Mesenteric fat pad (tissue), 1 donor: ENCODE measurements around the gene ANKRD44. TPM values are rescaled to one million over a fixed set of nuclear protein-coding genes. Genes with fewer than 3 reads are reported as not detected.
A peak's percentile ranks its signal among the peaks of the same experiment; 100 is the strongest.
"Not testable (repeated sequence)": the region's sequence is repeated elsewhere in the genome, so short reads cannot be mapped to it uniquely, and the experiment has no call there.

ENCODE experiments used
- DNase-seq: peaks from one replicate; pipeline ENCODE4 v3.0.0-alpha.2; 2020; ENCODE audit warnings: low spot score
- long read RNA-seq: library from polyadenylated mRNA; unstranded; transcript quantifications from one replicate; pipeline ENCODE4 v2.0.0, GENCODE V29; 2020
- total RNA-seq: library from RNA; stranded (reverse); fragmentation: NEBNext Ultra II Directional; extraction: Animal tissue kit (Norgen Biotek cat#: 25700); gene quantifications from one replicate; pipeline ENCODE4 v1.2.1, GENCODE V29; 2021
- donor health status: DM: yes; HTN: yes; CAD: no.

Gene ANKRD44
- total RNA-seq, result 26.0 TPM
- long read RNA-seq, full-length matches to known transcripts, result 4 of 17 reads
- long read RNA-seq, partial matches to known transcripts, result 7 of 17 reads
- long read RNA-seq, other reads (novel, unspliced or antisense), result 6 of 17 reads

DNA sequence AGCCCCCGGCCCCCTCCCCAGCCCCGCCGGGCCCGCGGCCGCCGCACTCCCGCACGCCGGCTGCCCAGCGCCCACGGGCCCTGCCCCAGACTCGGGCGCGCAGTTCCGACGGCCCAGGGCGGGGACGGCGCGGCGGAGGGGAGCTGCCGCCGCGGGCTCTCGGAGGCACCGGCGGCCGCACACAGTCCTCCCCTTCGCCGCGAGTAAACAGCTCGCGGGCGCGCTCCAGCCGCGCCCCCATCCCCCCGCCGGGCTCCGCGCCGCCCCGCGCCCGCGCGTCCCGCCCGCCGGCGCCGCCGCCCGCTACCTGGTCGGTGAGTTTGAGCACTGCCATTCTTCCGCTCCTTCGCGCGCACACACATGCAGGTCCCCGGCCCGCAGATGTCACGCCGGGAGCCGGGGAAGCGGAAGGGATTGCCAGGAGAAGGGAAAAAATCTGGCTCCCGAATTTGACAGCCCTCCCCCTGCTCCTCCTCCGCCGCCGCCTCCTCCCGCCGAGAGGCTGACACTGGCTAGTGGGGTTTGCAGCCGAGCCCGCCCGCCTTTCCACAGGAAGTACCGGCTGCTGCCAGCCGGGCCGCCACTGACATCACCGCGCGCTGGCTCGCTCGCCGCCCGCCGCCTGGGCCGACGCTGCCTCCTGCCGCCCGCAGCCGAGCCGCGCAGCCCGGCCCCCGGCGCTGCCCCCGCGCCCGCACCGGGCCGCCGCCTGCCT lies at the start of gene ANKRD44:
Gene ANKRD44, minus strand, starts transcription at position 510 of the 715 bp plus-strand sequence. Its CDS starts 176 bp downstream, at position 334.
- peak; percentile 95 for DNase-seq

DNA sequence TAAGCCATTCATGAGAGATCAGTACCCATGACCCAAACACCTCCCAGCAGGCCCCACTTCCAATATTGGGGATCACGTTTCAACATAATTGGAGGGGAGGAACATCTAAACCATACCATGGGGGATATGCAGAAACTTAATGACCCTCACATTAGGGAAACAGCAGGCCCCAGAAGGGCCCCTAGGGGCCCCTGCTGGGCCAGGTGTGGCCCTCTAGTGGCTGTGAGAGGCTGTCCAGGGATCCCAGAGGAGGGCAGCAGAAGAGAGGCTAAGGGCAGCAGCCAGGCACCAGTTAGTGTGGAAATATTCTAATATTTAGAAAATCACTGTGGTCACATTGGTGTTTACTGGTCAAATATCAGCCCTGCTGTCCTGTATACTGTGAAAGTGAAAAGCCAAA lies 49.3 kb upstream of the ANKRD44 start:
- DNase-seq, result no peak

GRCh38 chr2:197358931-197359330 lies 48.4 kb upstream of the ANKRD44 start:
- DNase-seq, result no peak

- no peak for DNase-seq
Measured at GRCh38 chr2:197357986-197358385, 47.4 kb upstream of the ANKRD44 start.

GRCh38 chr2:197356136-197356535 lies 45.6 kb upstream of the ANKRD44 start:
- no peak for DNase-seq

GRCh38 chr2:197354169-197354558 lies 43.6 kb upstream of the ANKRD44 start:
- DNase-seq, result no peak

DNA sequence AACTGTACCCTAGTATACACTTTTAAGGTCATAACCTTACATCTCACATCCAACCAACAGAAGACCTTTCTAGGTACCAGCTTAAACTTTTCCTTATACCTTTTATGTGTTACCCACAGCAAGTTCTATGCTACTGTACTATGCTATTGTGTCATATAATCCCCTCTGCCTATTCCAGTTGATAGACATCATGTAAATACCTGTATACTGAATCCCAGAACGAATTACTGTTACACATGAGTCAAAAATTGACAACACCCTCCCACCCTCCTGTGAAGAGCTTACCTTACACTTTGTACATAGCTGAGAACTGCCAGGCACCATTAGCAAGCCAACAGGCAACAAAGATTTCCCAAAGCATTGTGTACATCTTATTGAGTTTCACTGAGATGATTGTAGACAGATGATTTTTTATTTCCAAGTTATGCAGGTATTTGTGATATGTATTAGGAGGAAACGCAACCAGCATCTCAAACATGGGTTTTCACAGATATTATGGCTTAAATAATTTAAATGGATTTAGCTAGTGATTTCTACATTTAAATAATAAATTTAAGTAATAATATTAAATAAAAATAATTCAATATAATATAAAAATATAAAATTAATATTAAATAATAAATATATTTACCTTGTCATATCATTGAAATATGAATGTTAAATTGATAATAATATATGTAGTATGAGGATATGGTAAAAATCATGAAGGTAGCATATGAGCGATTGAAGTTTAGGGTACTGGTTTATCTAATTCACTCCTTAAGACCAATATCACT lies 43.0 kb upstream of the ANKRD44 start:
- DNase-seq, result no peak

DNA sequence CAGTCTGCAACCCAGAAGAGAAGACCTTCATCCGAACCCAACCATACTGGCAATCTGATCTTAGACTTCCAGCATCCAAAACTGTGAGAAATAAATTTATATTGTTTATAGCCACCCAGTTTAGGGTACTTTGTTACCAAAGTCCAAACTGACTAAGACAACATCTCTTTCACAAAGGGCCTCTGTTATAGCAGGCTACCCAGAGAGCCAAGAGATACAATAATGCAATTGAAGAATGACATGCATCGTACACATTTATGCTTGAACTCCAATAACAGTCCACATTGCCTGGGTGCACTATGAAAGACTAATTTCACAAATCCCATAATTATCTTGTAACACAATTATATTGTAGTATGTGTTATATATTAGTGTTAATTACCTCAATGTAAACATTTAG lies 39.1 kb upstream of the ANKRD44 start:
- DNase-seq, result no peak

GRCh38 chr2:197348721-197349360 lies 38.3 kb upstream of the ANKRD44 start:
- DNase-seq, result no peak

DNA sequence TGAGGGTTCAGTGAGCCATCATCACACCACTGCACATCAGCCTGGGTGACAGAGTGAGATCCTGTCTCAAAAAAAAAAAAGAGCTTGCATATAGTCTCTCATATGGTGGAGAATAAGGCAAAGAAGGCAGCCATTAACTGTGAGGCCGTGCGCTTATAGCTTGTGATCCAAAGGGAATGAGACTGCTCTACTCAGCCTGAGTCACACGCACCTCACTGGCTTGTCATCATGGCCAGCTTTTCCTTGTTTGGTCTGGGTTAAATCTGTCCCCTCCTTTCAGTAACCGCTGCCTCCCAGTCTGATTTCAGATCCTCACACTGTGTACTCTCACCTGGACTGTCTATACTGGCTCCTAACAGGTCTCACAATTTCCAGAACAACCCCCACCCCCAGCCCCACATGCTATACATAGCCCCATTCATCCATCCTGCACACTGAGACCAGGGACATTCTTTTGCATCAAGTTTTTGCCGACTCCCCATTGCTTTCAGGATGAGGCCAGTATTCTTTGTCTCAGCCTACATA lies 35.3 kb upstream of the ANKRD44 start:
- no peak for DNase-seq

- DNase-seq, result not testable (repeated sequence)
Measured at GRCh38 chr2:197343968-197344367, 33.4 kb upstream of the ANKRD44 start.

- DNase-seq, result no peak
Measured at GRCh38 chr2:197340591-197340990, 30.0 kb upstream of the ANKRD44 start.

DNA sequence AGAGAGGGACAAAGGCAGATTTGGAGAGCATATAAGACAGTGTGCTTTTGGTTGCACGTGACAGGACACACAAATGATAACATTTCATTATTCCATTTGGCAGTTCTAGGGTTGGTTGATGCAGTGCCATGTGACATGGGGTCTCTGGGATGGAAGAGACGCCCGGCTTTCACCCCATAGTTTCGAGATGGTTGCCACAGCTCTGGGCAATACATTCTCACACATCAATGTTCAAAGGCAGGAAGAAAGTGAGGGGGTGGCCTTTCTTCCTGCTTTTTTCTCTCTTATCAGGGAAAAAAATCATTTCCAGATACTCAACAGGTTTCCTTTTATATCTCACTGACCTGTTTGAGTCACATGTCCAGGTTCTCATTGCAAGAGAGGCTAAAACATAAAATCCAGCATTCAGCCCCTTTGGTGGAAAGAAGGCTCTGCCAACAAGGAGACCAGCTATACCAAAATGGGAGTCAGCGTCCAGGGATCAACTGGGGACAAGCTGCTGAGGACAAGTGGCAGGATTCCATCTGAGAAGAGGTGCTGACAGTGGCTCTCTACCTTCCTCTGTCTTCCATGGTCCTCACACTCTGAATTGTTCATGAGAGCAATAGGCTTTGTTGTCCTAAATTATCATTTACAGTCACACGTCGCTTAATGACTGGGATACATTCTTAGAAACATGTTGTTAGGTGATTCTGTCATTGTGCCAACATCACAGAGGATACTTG lies 29.1 kb upstream of the ANKRD44 start:
- DNase-seq, result no peak

- no peak for DNase-seq
Measured at GRCh38 chr2:197339016-197339415, 28.4 kb upstream of the ANKRD44 start.

GRCh38 chr2:197332641-197333040 lies 22.1 kb upstream of the ANKRD44 start:
- DNase-seq, result no peak

DNA sequence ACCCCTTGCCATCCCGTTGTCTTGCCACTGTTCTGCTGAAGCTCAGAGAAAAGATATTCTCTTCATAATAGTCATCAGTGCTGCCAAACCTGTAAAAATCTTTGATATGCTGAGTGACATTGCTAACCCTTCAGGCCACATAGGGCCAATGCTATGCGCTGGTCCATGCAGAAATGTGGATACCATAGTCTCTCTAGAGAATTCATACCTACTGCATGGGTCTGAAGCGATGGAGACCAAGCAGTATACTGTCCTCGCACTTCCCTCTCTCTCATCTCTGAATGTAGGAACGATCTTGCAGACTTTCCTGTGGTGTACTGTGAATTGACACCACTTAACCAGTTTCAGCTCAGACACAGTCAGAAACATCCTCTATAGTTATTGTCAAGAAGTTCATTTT lies 17.9 kb upstream of the ANKRD44 start:
- no peak for DNase-seq

GRCh38 chr2:197327472-197328098 lies 17.0 kb upstream of the ANKRD44 start:
- no peak for DNase-seq

- no peak for DNase-seq
Measured at GRCh38 chr2:197327073-197327471, 16.5 kb upstream of the ANKRD44 start.

- no peak for DNase-seq
Measured at GRCh38 chr2:197324801-197325200, 14.2 kb upstream of the ANKRD44 start.
